ENCODE results near the gene IDI1.

Gene IDI1

GRCh38 chr10:1056326-1057105 lies 7.6 kb upstream of the IDI1 start, which contains the start of gene WDR37:
WDR37 (plus strand) TSS chr10:1056385; CDS start chr10:1072156, 15,771 bp downstream.
- no peaks in the 10 kb centered on the region for H3K9me2 ChIP-seq (replicated peaks; ENCODE audit: low read depth, low read length)
- H2AFZ ChIP-seq (ENCODE audit: low read length), result peak within 1 kb of the TSS; percentile 85
- peaks cover 52% of the 10 kb centered on the region for H4K20me1 ChIP-seq (ENCODE audit: insufficient read depth, low read length, poor library complexity, severe bottlenecking)
- H3K4me1 ChIP-seq (ENCODE audit: insufficient read depth, low read length, poor library complexity, severe bottlenecking), result peaks cover 68% of the 10 kb centered on the region
- H3K9me3 ChIP-seq (ENCODE audit: insufficient read depth, low read depth, low read length), result no peaks in the 10 kb centered on the region
- TF ChIP-seq, protein P1, sequence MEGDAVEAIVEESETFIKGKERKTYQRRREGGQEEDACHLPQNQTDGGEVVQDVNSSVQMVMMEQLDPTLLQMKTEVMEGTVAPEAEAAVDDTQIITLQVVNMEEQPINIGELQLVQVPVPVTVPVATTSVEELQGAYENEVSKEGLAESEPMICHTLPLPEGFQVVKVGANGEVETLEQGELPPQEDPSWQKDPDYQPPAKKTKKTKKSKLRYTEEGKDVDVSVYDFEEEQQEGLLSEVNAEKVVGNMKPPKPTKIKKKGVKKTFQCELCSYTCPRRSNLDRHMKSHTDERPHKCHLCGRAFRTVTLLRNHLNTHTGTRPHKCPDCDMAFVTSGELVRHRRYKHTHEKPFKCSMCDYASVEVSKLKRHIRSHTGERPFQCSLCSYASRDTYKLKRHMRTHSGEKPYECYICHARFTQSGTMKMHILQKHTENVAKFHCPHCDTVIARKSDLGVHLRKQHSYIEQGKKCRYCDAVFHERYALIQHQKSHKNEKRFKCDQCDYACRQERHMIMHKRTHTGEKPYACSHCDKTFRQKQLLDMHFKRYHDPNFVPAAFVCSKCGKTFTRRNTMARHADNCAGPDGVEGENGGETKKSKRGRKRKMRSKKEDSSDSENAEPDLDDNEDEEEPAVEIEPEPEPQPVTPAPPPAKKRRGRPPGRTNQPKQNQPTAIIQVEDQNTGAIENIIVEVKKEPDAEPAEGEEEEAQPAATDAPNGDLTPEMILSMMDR (conservative IDR thresholded peaks at IDR 0.05; ENCODE audit: low read length), result no peak
- peak within 1 kb of the TSS; percentile 98 for H3K4me3 ChIP-seq (ENCODE audit: low read length, poor library complexity, severe bottlenecking)
- H3F3A ChIP-seq (ENCODE audit: low read depth), result no peaks in the 10 kb centered on the region; the same call in 1 of the 2 replicates
- H3K36me3 ChIP-seq (ENCODE audit: insufficient read depth, low read length), result no peaks in the 10 kb centered on the region
- peak within 1 kb of the TSS; percentile 98 for H3K4me2 ChIP-seq (ENCODE audit: low read depth, low read length, poor library complexity, severe bottlenecking)
- H3K27me3 ChIP-seq (ENCODE audit: insufficient read depth, low read length, poor library complexity, severe bottlenecking), result no peaks in the 10 kb centered on the region
- peak within 1 kb of the TSS; percentile 83 for H3K9ac ChIP-seq (ENCODE audit: low read depth, low read length, poor library complexity, severe bottlenecking)
- peaks cover 100% of the 10 kb centered on the region for H3K79me2 ChIP-seq (ENCODE audit: insufficient read depth, low read length)

DNA sequence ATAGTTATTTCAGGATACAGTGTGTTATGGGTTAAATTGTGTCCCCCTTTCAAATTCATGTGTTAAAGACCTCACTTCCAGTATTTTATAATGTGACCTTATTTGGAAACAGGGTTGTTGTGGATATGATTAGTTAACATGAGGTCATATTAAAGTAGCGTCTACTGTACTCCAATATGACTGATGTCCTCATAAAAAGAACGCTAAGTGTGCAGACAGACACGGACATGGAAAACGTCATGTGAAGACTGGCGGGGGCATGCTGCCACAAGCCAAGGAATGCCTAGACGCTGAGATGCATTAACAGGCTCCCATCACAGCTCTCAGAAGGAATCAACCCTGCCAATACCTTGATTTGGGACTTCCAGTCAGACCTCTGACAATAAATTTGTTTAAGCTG lies 5.8 kb upstream of the IDI1 start:
- H3K9ac ChIP-seq (ENCODE audit: low read depth, low read length, poor library complexity, severe bottlenecking), result peak overlapping the region; percentile 83
- TF ChIP-seq, protein P1 (conservative IDR thresholded peaks at IDR 0.05; ENCODE audit: low read length), result no peak
- no peak for TF ChIP-seq EZH2phosphoT487 (IDR thresholded peaks at IDR 0.05; ENCODE audit: borderline replicate concordance)
- no peaks in the 10 kb centered on the region for H3F3A ChIP-seq (ENCODE audit: low read depth)
- peak overlapping the region; percentile 84 for H3K4me2 ChIP-seq (ENCODE audit: low read depth, low read length, poor library complexity, severe bottlenecking)
- no peaks in the 10 kb centered on the region for H3K27me3 ChIP-seq (ENCODE audit: insufficient read depth, low read length, poor library complexity, severe bottlenecking)
- no peaks in the 10 kb centered on the region for H3K9me3 ChIP-seq (ENCODE audit: insufficient read depth, low read depth, low read length)
- H3K36me3 ChIP-seq (ENCODE audit: insufficient read depth, low read length), result no peaks in the 10 kb centered on the region
- H3K4me1 ChIP-seq (ENCODE audit: insufficient read depth, low read length, poor library complexity, severe bottlenecking), result peaks cover 68% of the 10 kb centered on the region
- no peaks in the 10 kb centered on the region for H3K9me2 ChIP-seq (replicated peaks; ENCODE audit: low read depth, low read length)
- no peak overlapping the region for H2AFZ ChIP-seq (ENCODE audit: low read length)
- peaks cover 99% of the 10 kb centered on the region for H3K79me2 ChIP-seq (ENCODE audit: insufficient read depth, low read length)
- peak overlapping the region; percentile 98 for H3K4me3 ChIP-seq (ENCODE audit: low read length, poor library complexity, severe bottlenecking)
- peaks cover 59% of the 10 kb centered on the region for H4K20me1 ChIP-seq (ENCODE audit: insufficient read depth, low read length, poor library complexity, severe bottlenecking)

DNA sequence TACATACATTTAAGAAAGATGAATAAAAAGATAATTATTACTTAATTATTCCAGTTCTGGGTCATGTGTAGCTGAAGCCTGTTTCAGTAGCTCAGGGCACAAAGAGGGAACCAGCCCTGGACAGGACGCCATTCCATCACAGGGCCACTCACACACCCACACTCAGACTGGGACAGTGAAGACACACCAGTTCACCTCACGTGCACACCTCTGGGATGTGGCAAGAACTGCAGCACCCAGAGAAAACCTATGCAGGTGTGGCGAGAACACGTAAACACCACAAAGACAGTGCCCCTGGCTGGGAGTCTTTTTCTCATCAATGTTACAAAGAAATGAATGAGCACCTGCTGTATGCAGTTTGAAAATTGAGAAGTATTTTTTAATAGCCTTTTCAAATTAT lies 1.6 kb upstream of the IDI1 start:
- Histone ChIP-seq H3K36me3 (ENCODE audit: insufficient read depth, low read length) (no peaks in the 10 kb centered on the region), H4K20me1 (ENCODE audit: insufficient read depth, low read length, poor library complexity, severe bottlenecking) (peaks cover 60% of the 10 kb centered on the region), H3K9ac (ENCODE audit: low read depth, low read length, poor library complexity, severe bottlenecking) (peak overlapping the region; percentile 98), H3K9me2 (replicated peaks; ENCODE audit: low read depth, low read length) (no peaks in the 10 kb centered on the region), H3K27me3 (ENCODE audit: insufficient read depth, low read length, poor library complexity, severe bottlenecking) (peaks cover 4% of the 10 kb centered on the region), H3K4me1 (ENCODE audit: insufficient read depth, low read length, poor library complexity, severe bottlenecking) (peaks cover 60% of the 10 kb centered on the region), H3K9me3 (ENCODE audit: insufficient read depth, low read depth, low read length) (no peaks in the 10 kb centered on the region), H2AFZ (ENCODE audit: low read length) (no peak overlapping the region), H3F3A (ENCODE audit: low read depth) (no peaks in the 10 kb centered on the region), H3K79me2 (ENCODE audit: insufficient read depth, low read length) (peaks cover 84% of the 10 kb centered on the region), H3K4me3 (ENCODE audit: low read length, poor library complexity, severe bottlenecking) (peak overlapping the region; percentile 99), H3K4me2 (ENCODE audit: low read depth, low read length, poor library complexity, severe bottlenecking) (peak overlapping the region; percentile 84)
- TF ChIP-seq, protein P1 (conservative IDR thresholded peaks at IDR 0.05; ENCODE audit: low read length), result 0 out of 2 replicates have a peak, but pooled peaks have one; percentile 8
- no peak for TF ChIP-seq EZH2phosphoT487 (IDR thresholded peaks at IDR 0.05; ENCODE audit: borderline replicate concordance)

Data from Loucy (cell line).